Measurements from ENCODE around the gene DR1. TPM values are rescaled to one million over a fixed set of nuclear protein-coding genes. Genes with fewer than 3 reads are reported as not detected.
"Not testable (repeated sequence)": the region's sequence is repeated elsewhere in the genome, so short reads cannot be mapped to it uniquely, and the experiment has no call there.

DR1 gene
- polyA plus RNA-seq, 3 donors: 13.5 to 61.8 (median 61.0) TPM

DNA sequence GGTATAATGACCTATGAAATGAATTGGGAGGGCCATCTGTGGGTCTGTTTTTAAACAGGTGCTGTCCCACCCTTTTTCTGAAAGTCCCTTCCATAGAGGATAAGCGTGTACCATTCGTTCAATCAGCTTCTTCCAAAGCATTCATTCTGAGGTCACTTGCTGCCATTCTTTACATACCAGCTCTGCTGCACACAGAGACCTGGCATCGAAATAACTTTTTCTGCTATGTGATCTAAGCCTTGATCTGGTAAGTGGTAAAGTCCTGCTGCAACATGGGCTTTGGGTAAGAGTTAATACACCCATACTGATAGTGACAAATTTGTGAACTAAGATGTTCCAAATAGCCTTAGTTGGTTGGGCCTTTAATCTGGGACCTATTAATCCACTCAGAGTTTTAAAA lies 38.9 kb downstream of the DR1 start:
- Histone ChIP-seq H3K4me3 (replicated peaks in 1 of 3; ENCODE audit: low read depth in 2 of 3, low read length in 3 of 3) (no peak overlapping the region), H3K9ac (ENCODE audit: insufficient read depth, low read length, poor library complexity, severe bottlenecking) (no peak overlapping the region), H3K36me3 (replicated peaks in 1 of 2; ENCODE audit: control insufficient read depth in 1 of 2, insufficient read depth in 2 of 2, low read length in 2 of 2) (no peaks in the 10 kb centered on the region), H3K9me3 (replicated peaks in 1 of 2; ENCODE audit: control insufficient read depth in 1 of 2, insufficient read depth in 1 of 2, low read length in 2 of 2) (peaks cover 17 to 18% of the 10 kb centered on the region in 2 donors), H3K27ac (ENCODE audit: low read depth in 1 of 2, low read length in 2 of 2) (no peak overlapping the region), H2AFZ (ENCODE audit: insufficient read depth, low read depth, low read length, poor library complexity, severe bottlenecking) (no peak overlapping the region), H4K20me1 (ENCODE audit: insufficient read depth, low read length) (no peaks in the 10 kb centered on the region), H3K27me3 (ENCODE audit: control insufficient read depth in 2 of 2, insufficient read depth in 2 of 2, low read length in 2 of 2) (no peaks in the 10 kb centered on the region), H3K79me2 (ENCODE audit: insufficient read depth, low read length) (no peaks in the 10 kb centered on the region), H3K4me1 (ENCODE audit: control insufficient read depth in 1 of 2, insufficient read depth in 2 of 2, low read length in 2 of 2) (no peaks in the 10 kb centered on the region), H3K4me2 (replicated peaks; ENCODE audit: extremely low read depth, low read length, poor library complexity, severe bottlenecking) (no peak overlapping the region)
- peaks cover 11 to 31% (median 25%) of the 10 kb centered on the region in 7 donors for H3K9me3 Mint-ChIP-seq
- H3K4me3 Mint-ChIP-seq: no peak overlapping the region
- TF ChIP-seq, protein P1, sequence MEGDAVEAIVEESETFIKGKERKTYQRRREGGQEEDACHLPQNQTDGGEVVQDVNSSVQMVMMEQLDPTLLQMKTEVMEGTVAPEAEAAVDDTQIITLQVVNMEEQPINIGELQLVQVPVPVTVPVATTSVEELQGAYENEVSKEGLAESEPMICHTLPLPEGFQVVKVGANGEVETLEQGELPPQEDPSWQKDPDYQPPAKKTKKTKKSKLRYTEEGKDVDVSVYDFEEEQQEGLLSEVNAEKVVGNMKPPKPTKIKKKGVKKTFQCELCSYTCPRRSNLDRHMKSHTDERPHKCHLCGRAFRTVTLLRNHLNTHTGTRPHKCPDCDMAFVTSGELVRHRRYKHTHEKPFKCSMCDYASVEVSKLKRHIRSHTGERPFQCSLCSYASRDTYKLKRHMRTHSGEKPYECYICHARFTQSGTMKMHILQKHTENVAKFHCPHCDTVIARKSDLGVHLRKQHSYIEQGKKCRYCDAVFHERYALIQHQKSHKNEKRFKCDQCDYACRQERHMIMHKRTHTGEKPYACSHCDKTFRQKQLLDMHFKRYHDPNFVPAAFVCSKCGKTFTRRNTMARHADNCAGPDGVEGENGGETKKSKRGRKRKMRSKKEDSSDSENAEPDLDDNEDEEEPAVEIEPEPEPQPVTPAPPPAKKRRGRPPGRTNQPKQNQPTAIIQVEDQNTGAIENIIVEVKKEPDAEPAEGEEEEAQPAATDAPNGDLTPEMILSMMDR (IDR thresholded peaks at IDR 0.05): no peak
- no peak overlapping the region for H3K27ac Mint-ChIP-seq
- H3K36me3 Mint-ChIP-seq: no peaks in the 10 kb centered on the region
- WGBS (ENCODE audit: insufficient coverage): no CpG with 5 or more reads among the region's 3 CpGs
- H3K27me3 Mint-ChIP-seq (ENCODE audit: low read depth in 3 of 3): peaks cover 0 to 2% (median 0%) of the 10 kb centered on the region in 3 donors
- no peaks in the 10 kb centered on the region for H3K4me1 Mint-ChIP-seq
- DNase-seq: no peak
- intact Hi-C loops (cut with micrococcal nuclease): no loop called here

DNA sequence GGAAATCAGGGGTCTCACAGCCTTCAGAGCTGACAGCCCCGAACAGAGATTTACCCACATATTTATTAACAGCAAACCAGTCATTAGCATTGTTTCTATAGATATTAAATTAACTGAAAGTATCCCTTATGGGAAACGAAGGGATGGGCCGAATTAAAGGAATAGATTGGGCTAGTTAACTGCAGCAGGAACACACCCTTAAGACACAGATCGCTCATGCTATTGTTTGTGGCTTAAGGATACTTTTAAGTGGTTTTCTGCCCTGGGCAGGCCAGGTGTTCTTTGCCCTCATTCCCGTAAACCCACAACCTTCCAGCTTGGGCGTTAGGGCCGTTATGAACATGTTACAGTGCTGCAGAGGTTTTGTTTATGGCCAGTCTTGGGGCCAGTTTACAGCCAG lies 40.6 kb downstream of the DR1 start:
- H3K9ac ChIP-seq (ENCODE audit: insufficient read depth, low read length, poor library complexity, severe bottlenecking); H2AFZ ChIP-seq (ENCODE audit: insufficient read depth, low read depth, low read length, poor library complexity, severe bottlenecking); intact Hi-C loops (cut with micrococcal nuclease); H3K4me3 Mint-ChIP-seq; H3K27me3 ChIP-seq (ENCODE audit: control insufficient read depth in 2 of 2, insufficient read depth in 2 of 2, low read length in 2 of 2); H4K20me1 ChIP-seq (ENCODE audit: insufficient read depth, low read length); H3K4me1 Mint-ChIP-seq; H3K79me2 ChIP-seq (ENCODE audit: insufficient read depth, low read length); H3K36me3 ChIP-seq (replicated peaks in 1 of 2; ENCODE audit: control insufficient read depth in 1 of 2, insufficient read depth in 2 of 2, low read length in 2 of 2); H3K27me3 Mint-ChIP-seq (ENCODE audit: low read depth in 3 of 3); H3K4me2 ChIP-seq (replicated peaks; ENCODE audit: extremely low read depth, low read length, poor library complexity, severe bottlenecking); H3K27ac ChIP-seq (ENCODE audit: low read depth in 1 of 2, low read length in 2 of 2); H3K4me3 ChIP-seq (replicated peaks in 1 of 3; ENCODE audit: low read depth in 2 of 3, low read length in 3 of 3); H3K36me3 Mint-ChIP-seq; H3K27ac Mint-ChIP-seq; H3K4me1 ChIP-seq (ENCODE audit: control insufficient read depth in 1 of 2, insufficient read depth in 2 of 2, low read length in 2 of 2); DNase-seq: not testable (repeated sequence)
- no CpG with 5 or more reads among the region's 7 CpGs for WGBS (ENCODE audit: insufficient coverage)
- peaks cover 11 to 32% (median 25%) of the 10 kb centered on the region in 7 donors for H3K9me3 Mint-ChIP-seq
- peaks cover 17 to 18% of the 10 kb centered on the region in 2 donors for H3K9me3 ChIP-seq (replicated peaks in 1 of 2; ENCODE audit: control insufficient read depth in 1 of 2, insufficient read depth in 1 of 2, low read length in 2 of 2)
